Measurements from ENCODE around the gene NXPE4.

GRCh38 chr11:114615448-114616361 is 20.1 kb upstream of the NXPE4 start:
- TF ChIP-seq CTCF (IDR thresholded peaks at IDR 0.05) (no peak), POLR2AphosphoS5 (IDR thresholded peaks at IDR 0.05; ENCODE audit: insufficient read depth in 1 of 2, low read depth in 1 of 2) (no peak)

Measured in vagina (tissue), 2 donors.